Heart left ventricle (tissue), 16 donors: ENCODE results near the gene PYROXD2. TPM values are rescaled to one million over a fixed set of nuclear protein-coding genes. Genes with fewer than 3 reads are reported as not detected.

Experiments
- ATAC-seq, 4 donors: fragments of 200-7000 bp; cut with Tn5 transposase; one replicate each; pipeline ENCODE4 v1.9.1; 2020 to 2022; ENCODE audit warnings: moderate library complexity in 4 of 4, mild to moderate bottlenecking in 3 of 4, moderate number of reproducible peaks in 1 of 4
- DNase-seq, 5 donors: peaks; one replicate each; pipeline ENCODE4 v3.0.0-alpha.2; 2020
- H3K27ac ChIP-seq, 12 donors: fragments of 200-600 bp; sonication (generic) in 4 of 12; one replicate each; pipeline versions ENCODE4 v1.5.0 to v1.8.0; 2016 to 2022; ENCODE audit warnings: mild to moderate bottlenecking in 2 of 12
- H3K27me3 ChIP-seq, 9 donors: fragments of 200-600 bp; sonication (generic) in 2 of 9; one replicate each; pipeline versions ENCODE4 v1.5.1 to v1.8.0; 2016 to 2022; ENCODE audit warnings: mild to moderate bottlenecking in 3 of 9
- H3K36me3 ChIP-seq, 9 donors: fragments of 200-600 bp; sonication (generic) in 2 of 9; one replicate each; pipeline versions ENCODE4 v1.5.0 to v1.8.0; 2018 to 2022; ENCODE audit warnings: mild to moderate bottlenecking in 2 of 9
- H3K4me1 ChIP-seq, 12 donors: fragments of 200-600 bp; sonication (generic) in 4 of 12; one replicate each; pipeline versions ENCODE4 v1.5.0 to v1.8.0; 2016 to 2022; ENCODE audit warnings: mild to moderate bottlenecking in 3 of 12
- H3K4me3 ChIP-seq, 12 donors: fragments of 200-600 bp; sonication (generic) in 4 of 12; one replicate each; pipeline versions ENCODE4 v1.5.0 to v1.8.0; 2017 to 2022; ENCODE audit warnings: mild to moderate bottlenecking in 9 of 12, moderate library complexity in 4 of 12
- H3K9me3 ChIP-seq, 12 donors: fragments of 200-600 bp; sonication (generic) in 4 of 12; one replicate each; pipeline versions ENCODE4 v1.5.0 to v1.8.0; 2016 to 2022; ENCODE audit warnings: mild to moderate bottlenecking in 1 of 12
- POLR2A ChIP-seq, 2 donors: fragments of 450-650 bp; IDR thresholded peaks; one replicate each; pipeline ENCODE4 v1.6.1; 2017; ENCODE audit warnings: antibody characterized with exemption in 2 of 2, mild to moderate bottlenecking in 2 of 2, moderate library complexity in 2 of 2
- WGBS, 4 donors: extraction: QIAGEN DNeasy Blood & Tissue Kit in 2 of 4; methylation state at CpG; one replicate each; pipeline versions ENCODE4 v1.1.5 to v1.1.7; 2013 to 2018; 5-methylcytosine and 5-hydroxymethylcytosine counted together
- intact Hi-C, 10 donors: fragments of 100-400 bp; cut with DNase I; formaldehyde crosslinking; loops; one replicate each; pipeline versions ENCODE4 v1.11.1 to v1.14.2; 2022
- polyA plus RNA-seq, 2 donors: library from polyadenylated mRNA; stranded (reverse); fragments of 200-250 nt; gene quantifications; one replicate each; pipeline ENCODE4 v1.2.3, GENCODE V29; 2013
- total RNA-seq, 9 donors: library from RNA; depleted of rRNA in 2 of 9; stranded (reverse); fragments of >200 nt in 2 of 9; fragmentation: NEBNext Ultra II Directional in 3 of 9; extraction: Animal tissue kit (Norgen Biotek cat#: 25700) in 3 of 9; gene quantifications; one replicate each; pipeline versions ENCODE4 v1.1.0 to v1.2.4, GENCODE V29; 2016 to 2023
- TF ChIP-seq, protein P1 (sequence below), 12 donors: fragments of 200-600 bp; sonication (generic) in 4 of 12; IDR thresholded peaks; one replicate each; pipeline versions ENCODE4 v1.5.0 to v1.8.0; 2018 to 2022; ENCODE audit warnings: antibody characterized with exemption in 12 of 12, mild to moderate bottlenecking in 5 of 12
- donor health status: ischemic (EF 13 %, LVEDD 7.1; RV severe dilation, severe dysfunction).
- donor health status: healthy with polysubstance abuse.
- donor health status: DM: no; HTN: yes; CAD: no.
- donor health status: DM: no; HTN: no; CAD: no.
- donor health status: ischemic (EF 25% LVEDD 6.9; RV normal size, moderate dysfunction).
- donor health status: ischemic (EF 25% LVEDD 5.7; RV mildly dilated, moderate dysfunction).
- donor health status: healthy.
- donor health status: DM: yes; HTN: yes; CAD: no.
- donor health status: ischemic (EF 35%, LVEDD 5.7; RV mildly dilated, moderate dysfunction).
- donor health status: nonischemic (EF 11% LVEDD 7.7; RV severe dilation, severe dysfunction).
- donor health status: DM: yes; HTN: yes; CAD: no.
- donor health status: PGD.
- donor health status: ischemic (EF 29% LVEDD 5.4; RV normal size, mild dysfunction).
- donor health status: nonischemic (EF 23%, LVEDD 6.1; RV moderate dilation, normal function).

Gene PYROXD2
- total and polyA plus RNA-seq, 11 donors: 4.1 to 22.0 (median 11.1) TPM

DNA sequence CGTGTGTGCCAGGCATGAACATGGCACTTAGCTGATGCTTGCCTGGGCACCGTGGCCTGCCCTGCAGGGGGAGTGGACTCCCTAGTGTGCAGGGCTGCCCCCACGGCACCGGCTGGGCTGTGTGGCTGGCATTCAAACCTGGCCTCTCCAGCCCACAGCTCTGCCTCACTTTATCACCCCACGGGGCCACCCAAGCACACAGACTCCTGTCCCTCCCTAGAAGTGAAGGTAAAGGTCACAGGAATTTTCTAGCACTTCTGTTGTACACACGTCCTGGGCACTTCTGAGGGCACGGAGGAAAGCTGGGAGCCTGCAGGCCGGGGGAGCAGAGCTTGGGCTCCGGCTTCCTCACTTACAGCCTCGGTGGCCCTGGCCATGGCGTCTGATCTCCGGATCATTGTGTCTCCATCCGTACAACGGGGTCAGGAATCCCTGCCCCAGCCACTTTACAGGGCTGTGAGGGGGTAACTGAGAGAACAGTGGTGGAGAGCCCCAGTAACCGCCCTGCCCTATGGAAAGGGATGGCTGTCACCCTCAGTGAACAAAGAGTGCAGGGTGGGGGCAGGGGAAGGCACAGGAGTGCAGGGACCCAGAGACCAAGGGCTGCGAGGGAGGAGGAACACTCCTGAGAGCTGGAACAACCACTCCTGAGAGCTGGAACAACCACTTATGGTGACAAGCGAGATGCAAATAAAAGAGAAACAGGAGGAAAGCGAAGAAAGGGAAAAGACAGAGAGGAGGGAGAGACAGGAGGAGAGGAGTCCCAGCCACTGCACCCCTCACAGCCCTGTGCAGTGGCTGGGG, 3.9 kb upstream of the PYROXD2 start:
- ATAC-seq (no peak), DNase-seq (no peak)
- H3K9me3 ChIP-seq: no peaks in the 10 kb centered on the region
- intact Hi-C loops: loop anchor here in 2 of 10 donors (5.0 to 10.0 kb wide), 2 partner anchors 152 to 274 kb away; partner anchors contain the start of gene LOXL4 (in 1 of the 2)
- 91 to 96% (median 93%) methylated on average over 17 to 18 of the region's 18 CpGs for WGBS, 4 donors
- peaks cover 0 to 73% (median 47%) of the 10 kb centered on the region in 9 donors for H3K36me3 ChIP-seq
- H3K27ac ChIP-seq: no peak overlapping the region
- peaks cover 0 to 28% (median 18%) of the 10 kb centered on the region in 12 donors for H3K4me1 ChIP-seq
- H3K27me3 ChIP-seq: no peaks in the 10 kb centered on the region
- TF ChIP-seq, protein P1, sequence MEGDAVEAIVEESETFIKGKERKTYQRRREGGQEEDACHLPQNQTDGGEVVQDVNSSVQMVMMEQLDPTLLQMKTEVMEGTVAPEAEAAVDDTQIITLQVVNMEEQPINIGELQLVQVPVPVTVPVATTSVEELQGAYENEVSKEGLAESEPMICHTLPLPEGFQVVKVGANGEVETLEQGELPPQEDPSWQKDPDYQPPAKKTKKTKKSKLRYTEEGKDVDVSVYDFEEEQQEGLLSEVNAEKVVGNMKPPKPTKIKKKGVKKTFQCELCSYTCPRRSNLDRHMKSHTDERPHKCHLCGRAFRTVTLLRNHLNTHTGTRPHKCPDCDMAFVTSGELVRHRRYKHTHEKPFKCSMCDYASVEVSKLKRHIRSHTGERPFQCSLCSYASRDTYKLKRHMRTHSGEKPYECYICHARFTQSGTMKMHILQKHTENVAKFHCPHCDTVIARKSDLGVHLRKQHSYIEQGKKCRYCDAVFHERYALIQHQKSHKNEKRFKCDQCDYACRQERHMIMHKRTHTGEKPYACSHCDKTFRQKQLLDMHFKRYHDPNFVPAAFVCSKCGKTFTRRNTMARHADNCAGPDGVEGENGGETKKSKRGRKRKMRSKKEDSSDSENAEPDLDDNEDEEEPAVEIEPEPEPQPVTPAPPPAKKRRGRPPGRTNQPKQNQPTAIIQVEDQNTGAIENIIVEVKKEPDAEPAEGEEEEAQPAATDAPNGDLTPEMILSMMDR (IDR thresholded peaks at IDR 0.05): no peak
- TF ChIP-seq POLR2A (IDR thresholded peaks at IDR 0.05): no peak
- H3K4me3 ChIP-seq: no peak overlapping the region

DNA sequence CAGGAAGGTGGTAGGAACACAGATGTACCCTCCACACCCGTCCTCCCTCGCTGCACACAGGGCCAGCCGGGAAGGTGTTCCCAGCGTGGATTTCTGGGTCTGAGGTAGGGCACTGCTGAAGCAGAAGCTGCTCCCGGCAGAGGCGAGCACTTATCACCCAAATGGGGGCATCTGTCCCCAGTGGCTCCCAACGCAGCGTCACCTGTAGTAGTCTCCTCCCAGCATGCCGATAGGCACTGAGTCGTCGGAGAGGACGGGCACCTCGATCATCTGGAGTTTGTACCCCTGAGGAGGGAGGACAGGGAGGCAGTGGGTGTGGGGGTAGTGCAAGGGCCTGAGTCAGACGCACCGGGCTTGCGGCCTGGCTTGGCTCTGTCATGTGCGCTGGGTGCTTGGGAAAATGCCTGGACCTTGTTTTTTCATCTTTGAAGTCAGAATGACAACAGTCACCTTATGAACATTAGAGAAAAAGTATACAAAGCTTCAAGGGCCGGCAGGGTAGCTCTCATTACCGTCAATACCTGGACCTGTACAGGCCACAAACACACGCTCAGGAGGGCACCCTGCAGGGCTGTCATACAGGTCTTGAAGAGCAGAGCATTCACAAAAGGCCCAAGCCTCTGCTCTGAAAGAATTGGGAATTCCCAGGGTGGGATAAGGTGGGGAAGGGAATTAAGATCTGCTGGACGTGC, 3.1 kb upstream of the PYROXD2 start:
- WGBS, 4 donors: 93 to 96% (median 94%) methylated on average over 20 to 21 of the region's 21 CpGs
- intact Hi-C loops: loop anchor here in 2 of 10 donors (5.0 to 10.0 kb wide), 2 partner anchors 151 to 273 kb away; partner anchors contain the start of gene LOXL4 (in 1 of the 2)
- peaks cover 0 to 66% (median 41%) of the 10 kb centered on the region in 9 donors for H3K36me3 ChIP-seq

DNA sequence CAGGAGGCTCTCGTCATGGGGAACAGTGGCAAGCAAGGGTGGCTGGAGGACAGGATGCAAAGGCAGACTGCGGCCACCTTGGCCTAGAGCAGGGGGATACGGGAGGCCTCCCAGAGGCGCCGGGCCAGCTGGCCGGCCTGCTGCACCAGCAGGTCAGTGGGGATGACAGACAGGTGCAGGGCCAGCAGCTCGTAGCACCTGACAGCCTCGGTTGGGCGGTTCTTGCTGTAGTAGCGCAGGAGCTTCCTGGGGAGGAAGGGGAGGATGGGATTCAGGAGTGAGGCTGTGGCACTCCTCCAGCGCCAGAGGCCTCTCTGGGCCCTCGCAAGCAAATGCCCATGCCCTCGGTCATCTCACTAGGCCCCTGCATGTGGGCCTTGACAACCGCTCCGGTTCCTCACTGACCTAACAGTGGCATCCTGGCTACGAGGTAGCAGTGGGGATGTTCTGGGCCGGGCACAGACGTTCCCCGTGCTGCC, 2.5 kb upstream of the PYROXD2 start:
- no peaks in the 10 kb centered on the region for H3K9me3 ChIP-seq
- H3K4me1 ChIP-seq: peaks cover 0 to 30% (median 20%) of the 10 kb centered on the region in 12 donors
- ATAC-seq (no peak), DNase-seq (no peak)
- no peak overlapping the region for H3K27ac ChIP-seq
- no peak for TF ChIP-seq POLR2A (IDR thresholded peaks at IDR 0.05)
- TF ChIP-seq, protein P1 (IDR thresholded peaks at IDR 0.05): no peak
- H3K36me3 ChIP-seq: peaks cover 0 to 60% (median 40%) of the 10 kb centered on the region in 9 donors
- H3K27me3 ChIP-seq: no peaks in the 10 kb centered on the region
- intact Hi-C loops: loop anchor here in 2 of 10 donors (5.0 to 10.0 kb wide), 2 partner anchors 150 to 273 kb away; partner anchors contain the start of gene LOXL4 (in 1 of the 2)
- 90 to 96% (median 95%) methylated on average over 3 to 19 of the region's 19 CpGs for WGBS, 4 donors
- no peak overlapping the region for H3K4me3 ChIP-seq

More for the DNA sequence above, 3.1 kb upstream of the PYROXD2 start:
- no peaks in the 10 kb centered on the region for H3K9me3 ChIP-seq
- ATAC-seq (no peak), DNase-seq (no peak)
- H3K27me3 ChIP-seq: no peaks in the 10 kb centered on the region
- H3K4me3 ChIP-seq: no peak overlapping the region
- TF ChIP-seq, protein P1 (IDR thresholded peaks at IDR 0.05): no peak
- TF ChIP-seq POLR2A (IDR thresholded peaks at IDR 0.05): no peak
- no peak overlapping the region for H3K27ac ChIP-seq
- peaks cover 0 to 29% (median 20%) of the 10 kb centered on the region in 12 donors for H3K4me1 ChIP-seq
